Measurements from ENCODE around the gene CYTH4.

GRCh38 chr22:37267135-37267587, 15.1 kb upstream of the CYTH4 start:
- TF ChIP-seq YY1 (IDR thresholded peaks at IDR 0.05; ENCODE audit: insufficient read depth, insufficient read length) (no peak), ZNF274 (IDR thresholded peaks at IDR 0.05; ENCODE audit: low read depth, low read length) (no peak)
